Measurements from ENCODE around the gene TBC1D2B. TPM values are rescaled to one million over a fixed set of nuclear protein-coding genes. Genes with fewer than 3 reads are reported as not detected.

TBC1D2B gene
- total RNA-seq, 1 experiment from 2014 or later: 17.6 TPM

DNA sequence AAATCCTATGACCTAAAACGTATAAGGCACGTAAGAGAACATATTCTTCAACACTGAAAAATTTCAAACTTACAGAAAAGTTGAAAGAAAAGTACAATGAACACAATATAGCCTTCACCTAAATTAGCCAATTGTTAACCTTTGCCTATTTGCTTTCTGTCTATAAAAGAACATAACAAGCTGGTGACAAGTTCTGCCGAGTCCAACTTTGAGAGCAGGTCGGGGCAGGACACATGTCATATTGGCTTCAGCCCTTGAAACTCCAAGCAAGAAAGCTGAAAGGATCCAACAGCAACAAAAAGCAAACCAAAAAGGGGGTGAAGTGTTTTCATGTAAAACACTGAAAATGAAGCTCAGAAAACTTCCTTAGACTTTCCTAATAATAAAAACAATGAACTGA lies 59.1 kb downstream of the TBC1D2B start:
- H3K9ac ChIP-seq (ENCODE audit: extremely low read depth, insufficient read length, low read length): no peak overlapping the region
- no peaks in the 10 kb centered on the region for H3K23me2 ChIP-seq (ENCODE audit: insufficient read length, low read depth, low read length, poor library complexity, severe bottlenecking)
- Mint-ChIP-seq H3K9me3 (no peaks in the 10 kb centered on the region), H3K4me3 (no peak overlapping the region), H3K4me1 (no peaks in the 10 kb centered on the region), H3K27ac (no peak overlapping the region), H3K27me3 (ENCODE audit: low read depth) (no peaks in the 10 kb centered on the region), H3K36me3 (ENCODE audit: insufficient read depth in 1 of 3, low read depth in 3 of 3) (peaks cover 0 to 11% (median 4%) of the 10 kb centered on the region in 3 experiments; a peak in 2 of 7 replicates)
- H3K27me3 ChIP-seq (ENCODE audit: insufficient read depth, low read length): no peaks in the 10 kb centered on the region
- no peak overlapping the region for H3K14ac ChIP-seq (ENCODE audit: insufficient read depth, low read length)
- H2AK5ac ChIP-seq (ENCODE audit: insufficient read length, low read length): no peak overlapping the region
- H3K56ac ChIP-seq (ENCODE audit: insufficient read length, low read depth, low read length): no peak overlapping the region
- H3K23ac ChIP-seq (ENCODE audit: insufficient read length, low read depth, low read length): no peak overlapping the region
- no peak overlapping the region for H3K4me2 ChIP-seq (ENCODE audit: insufficient read depth, insufficient read length, low read length)
- no peak overlapping the region for H3K4ac ChIP-seq (ENCODE audit: low read depth, low read length)
- no peak overlapping the region for H2BK20ac ChIP-seq (ENCODE audit: low read depth, low read length, poor library complexity, severe bottlenecking)
- no peak overlapping the region for H4K91ac ChIP-seq (ENCODE audit: insufficient read length, low read depth, low read length)
- DNase-seq: no peak
- H3K4me1 ChIP-seq (ENCODE audit: insufficient read depth, low read length): no peaks in the 10 kb centered on the region
- H3K18ac ChIP-seq (ENCODE audit: insufficient read length, low read depth, low read length): no peak overlapping the region
- H2BK15ac ChIP-seq (ENCODE audit: low read depth, low read length): no peak overlapping the region
- H4K20me1 ChIP-seq (ENCODE audit: control insufficient read depth, insufficient read depth, insufficient read length): no peaks in the 10 kb centered on the region
- 100% methylated on average over 2 of the region's 4 CpGs for WGBS (ENCODE audit: extremely low coverage, insufficient read length, low lambda C conversion rate)
- no peak overlapping the region for H2BK120ac ChIP-seq (ENCODE audit: low read depth, low read length, poor library complexity, severe bottlenecking)
- no peak overlapping the region for H4K8ac ChIP-seq (replicated peaks; ENCODE audit: insufficient read length, low read depth, low read length)
- H3K9me3 ChIP-seq (ENCODE audit: control insufficient read depth, low read depth, low read length): no peaks in the 10 kb centered on the region
- H2AFZ ChIP-seq (ENCODE audit: low read length): no peak overlapping the region
- TF ChIP-seq, protein P1, sequence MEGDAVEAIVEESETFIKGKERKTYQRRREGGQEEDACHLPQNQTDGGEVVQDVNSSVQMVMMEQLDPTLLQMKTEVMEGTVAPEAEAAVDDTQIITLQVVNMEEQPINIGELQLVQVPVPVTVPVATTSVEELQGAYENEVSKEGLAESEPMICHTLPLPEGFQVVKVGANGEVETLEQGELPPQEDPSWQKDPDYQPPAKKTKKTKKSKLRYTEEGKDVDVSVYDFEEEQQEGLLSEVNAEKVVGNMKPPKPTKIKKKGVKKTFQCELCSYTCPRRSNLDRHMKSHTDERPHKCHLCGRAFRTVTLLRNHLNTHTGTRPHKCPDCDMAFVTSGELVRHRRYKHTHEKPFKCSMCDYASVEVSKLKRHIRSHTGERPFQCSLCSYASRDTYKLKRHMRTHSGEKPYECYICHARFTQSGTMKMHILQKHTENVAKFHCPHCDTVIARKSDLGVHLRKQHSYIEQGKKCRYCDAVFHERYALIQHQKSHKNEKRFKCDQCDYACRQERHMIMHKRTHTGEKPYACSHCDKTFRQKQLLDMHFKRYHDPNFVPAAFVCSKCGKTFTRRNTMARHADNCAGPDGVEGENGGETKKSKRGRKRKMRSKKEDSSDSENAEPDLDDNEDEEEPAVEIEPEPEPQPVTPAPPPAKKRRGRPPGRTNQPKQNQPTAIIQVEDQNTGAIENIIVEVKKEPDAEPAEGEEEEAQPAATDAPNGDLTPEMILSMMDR (conservative IDR thresholded peaks at IDR 0.05): no peak
- H4K5ac ChIP-seq (ENCODE audit: insufficient read length, low read depth, low read length): no peak overlapping the region
- no peak overlapping the region for H2BK12ac ChIP-seq (ENCODE audit: insufficient read length, low read depth, low read length)
- no peak overlapping the region for H2BK5ac ChIP-seq (ENCODE audit: insufficient read length, low read length)
- H3K27ac ChIP-seq (ENCODE audit: insufficient read length, low read depth, low read length): no peak overlapping the region
- no peaks in the 10 kb centered on the region for H3K79me2 ChIP-seq (ENCODE audit: insufficient read depth, low read length)
- H3K79me1 ChIP-seq (ENCODE audit: insufficient read depth, low read depth, low read length, poor library complexity, severe bottlenecking): no peaks in the 10 kb centered on the region
- no peak overlapping the region for H3T11ph ChIP-seq (ENCODE audit: low read length)

Data from H9 (cell line).